ENCODE data around the gene SIM1.

SIM1 gene

DNA sequence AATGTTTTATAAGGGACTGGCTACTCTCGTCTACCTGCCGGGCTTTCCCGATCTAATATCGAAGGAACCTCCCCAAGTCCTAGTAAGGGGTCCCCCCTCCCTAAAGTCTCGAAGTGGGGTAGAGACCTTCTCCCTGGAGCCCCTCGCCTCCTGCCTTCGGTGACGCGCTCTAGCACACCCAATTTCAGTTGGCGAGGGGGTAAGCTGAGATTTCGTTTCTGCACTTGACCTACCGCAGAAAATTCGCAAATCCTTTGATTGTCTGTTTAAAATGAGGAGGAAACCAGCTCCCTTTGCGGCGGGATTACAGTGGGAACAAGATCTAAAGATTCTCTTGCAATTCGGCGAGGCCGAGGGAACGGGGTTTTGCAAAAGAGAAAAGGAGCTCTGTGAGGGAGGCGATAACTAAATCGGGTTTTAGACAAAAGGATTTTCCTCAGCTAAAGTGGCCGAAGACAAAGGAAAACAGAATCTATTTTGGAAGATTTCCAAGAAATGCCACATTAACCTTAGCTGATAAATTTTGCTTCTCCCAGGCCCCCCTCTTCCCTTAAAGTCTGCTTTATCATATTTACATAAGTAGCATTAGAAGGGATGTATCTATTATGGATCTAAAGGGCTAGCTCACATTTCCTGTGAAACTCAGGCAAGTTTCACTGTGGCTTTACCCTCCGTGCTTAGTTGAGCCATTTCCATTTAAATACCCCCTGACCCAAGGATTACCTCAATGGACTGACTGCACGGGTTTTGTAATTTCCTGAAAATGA is 8.4 kb downstream of the SIM1 start:
- no peak for DNase-seq

- no peak for DNase-seq
Measured at GRCh38 chr6:100455230-100456124, 9.2 kb downstream of the SIM1 start.

- DNase-seq: no peak
Measured at GRCh38 chr6:100454551-100455229, 10.0 kb downstream of the SIM1 start.

DNA sequence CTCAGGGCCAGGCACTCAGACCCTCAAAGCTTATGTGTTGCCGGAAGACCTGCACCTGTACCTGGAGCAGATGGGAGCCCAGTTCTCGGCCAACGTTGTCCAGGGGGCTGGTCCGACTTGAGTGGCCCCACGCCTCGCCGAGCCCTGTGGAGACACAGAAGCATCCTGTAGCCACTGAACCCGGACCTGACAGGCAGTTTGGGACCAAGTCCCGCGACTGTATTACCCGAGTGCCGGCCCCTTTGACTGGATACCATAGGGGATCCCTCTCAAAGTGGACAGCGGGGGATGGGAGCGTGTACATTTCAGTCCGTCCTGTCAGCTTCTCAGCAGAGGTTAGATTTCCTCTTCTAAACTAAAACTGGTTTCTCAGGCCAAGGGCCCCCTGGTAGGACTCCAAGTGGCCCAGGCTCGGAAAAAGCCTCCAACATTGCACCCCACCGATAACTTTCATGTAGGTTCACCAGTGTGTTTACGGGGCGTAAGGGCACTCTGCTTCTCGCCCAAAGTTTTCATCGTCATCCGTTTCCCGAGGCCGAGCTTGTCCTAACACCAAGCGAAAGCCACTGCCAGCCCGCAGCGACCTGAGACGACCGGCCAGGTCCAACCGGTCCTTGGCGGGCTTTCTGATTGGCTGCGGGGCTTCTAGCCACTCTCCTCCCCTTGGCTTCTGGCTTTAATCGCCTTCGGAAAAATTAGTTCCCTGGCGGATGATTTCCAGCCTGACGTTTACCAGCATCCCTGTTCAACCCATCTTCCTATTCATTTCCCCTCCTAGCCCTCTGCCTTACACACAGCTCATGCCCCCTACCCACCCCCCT is 10.8 kb downstream of the SIM1 start:
- no peak for DNase-seq

DNA sequence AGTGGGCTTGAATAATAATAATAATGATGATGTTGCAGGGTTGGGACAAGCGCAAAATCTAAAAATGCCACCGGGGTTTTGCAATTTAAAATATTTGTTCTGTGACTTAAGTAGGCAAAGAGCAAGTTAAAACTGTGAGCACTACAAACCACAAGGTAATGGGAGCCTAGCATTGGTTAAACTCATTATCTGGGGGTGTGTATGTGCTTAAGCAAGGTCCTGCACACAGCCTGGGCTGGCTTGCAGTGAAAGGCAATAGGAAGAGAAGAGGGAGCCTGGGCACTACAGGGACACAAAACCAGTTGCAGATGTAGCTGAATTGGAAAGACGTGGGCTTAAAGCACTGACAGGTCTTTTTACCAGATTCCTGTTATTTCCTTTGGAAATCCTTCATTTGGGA is 11.7 kb downstream of the SIM1 start:
- no peak for DNase-seq

DNA sequence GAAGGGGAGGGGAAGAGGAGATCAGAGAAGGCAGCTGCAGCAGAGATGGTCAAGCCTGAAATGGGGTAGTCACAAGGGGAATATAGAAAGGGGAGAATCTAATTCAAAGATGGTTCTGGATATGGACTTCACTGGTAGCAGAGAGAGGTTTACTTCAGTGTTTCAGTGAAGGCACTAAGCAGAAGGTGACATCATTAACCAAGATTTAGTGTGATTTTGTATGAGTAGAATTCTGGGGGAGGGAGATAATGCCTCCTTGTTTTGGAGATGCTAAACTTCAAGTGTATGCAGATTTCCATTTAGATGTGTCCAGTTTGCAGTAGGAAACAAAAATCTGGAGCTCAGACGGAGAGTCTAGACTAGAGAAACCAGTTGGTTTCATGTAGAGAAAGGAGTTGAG is 13.1 kb downstream of the SIM1 start:
- DNase-seq: no peak

DNA sequence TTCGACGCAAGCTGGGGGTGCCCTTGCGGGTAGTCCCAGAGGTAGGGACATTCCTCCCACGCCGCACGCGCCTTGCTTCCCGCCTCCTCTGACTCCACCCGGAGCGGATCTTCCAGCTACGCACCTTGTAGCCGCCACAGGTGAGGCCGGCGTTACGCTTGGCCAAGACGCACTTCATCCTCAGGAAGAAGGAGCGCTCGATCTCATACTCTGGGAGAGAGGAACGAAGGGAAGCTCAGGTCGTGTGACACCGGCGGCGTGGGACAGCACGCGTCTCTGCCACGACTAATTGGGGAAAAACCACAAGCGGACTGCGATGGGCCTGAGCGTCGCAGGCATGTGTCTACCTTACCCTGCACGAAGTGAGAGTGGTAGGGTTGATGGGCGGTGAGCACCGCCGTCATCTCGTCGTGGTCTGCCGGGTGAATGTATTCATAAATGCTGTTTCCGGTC is 15.5 kb downstream of the SIM1 start:
- DNase-seq: no peak

DNA sequence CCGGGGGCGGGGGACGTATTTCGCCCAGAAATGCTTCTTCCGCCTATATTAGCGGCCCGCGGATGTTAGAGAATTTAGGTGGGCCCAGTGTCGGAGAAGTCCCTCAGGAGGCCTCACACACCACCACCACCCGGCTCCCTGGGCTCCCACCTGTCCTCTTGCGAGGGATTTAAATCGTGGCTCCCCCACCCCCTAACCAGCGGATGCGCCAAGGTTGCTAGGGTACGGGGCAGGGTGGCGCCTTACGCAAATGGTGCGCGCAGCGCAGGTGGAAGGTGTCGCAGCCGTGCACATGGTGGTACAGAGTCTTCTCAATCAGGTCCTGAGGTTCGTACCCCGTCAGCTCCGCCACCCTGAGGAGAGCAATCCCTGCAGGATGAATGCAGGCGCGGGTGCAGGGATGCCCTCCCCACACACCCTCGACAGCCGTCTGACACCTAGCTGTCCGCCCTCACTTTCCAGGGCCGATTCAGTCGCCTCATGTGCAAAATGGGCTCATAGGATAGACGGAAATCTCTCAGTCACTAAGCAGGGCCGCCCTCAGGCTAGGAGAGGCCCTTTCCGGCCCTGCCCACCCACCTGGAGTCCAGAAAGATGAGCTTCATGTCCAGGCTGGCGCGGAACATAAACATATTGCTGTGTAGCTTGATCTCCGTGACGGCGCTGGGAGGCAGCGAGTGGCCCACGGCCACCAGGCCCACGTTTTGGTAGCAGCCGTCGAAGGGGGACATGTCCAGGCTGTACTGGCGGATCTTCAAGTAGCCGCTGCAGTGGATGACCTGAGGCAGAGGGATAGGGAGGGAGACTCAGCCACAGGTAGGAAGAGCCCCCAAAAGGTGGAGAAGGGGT is 16.6 kb downstream of the SIM1 start:
- DNase-seq: no peak

DNA sequence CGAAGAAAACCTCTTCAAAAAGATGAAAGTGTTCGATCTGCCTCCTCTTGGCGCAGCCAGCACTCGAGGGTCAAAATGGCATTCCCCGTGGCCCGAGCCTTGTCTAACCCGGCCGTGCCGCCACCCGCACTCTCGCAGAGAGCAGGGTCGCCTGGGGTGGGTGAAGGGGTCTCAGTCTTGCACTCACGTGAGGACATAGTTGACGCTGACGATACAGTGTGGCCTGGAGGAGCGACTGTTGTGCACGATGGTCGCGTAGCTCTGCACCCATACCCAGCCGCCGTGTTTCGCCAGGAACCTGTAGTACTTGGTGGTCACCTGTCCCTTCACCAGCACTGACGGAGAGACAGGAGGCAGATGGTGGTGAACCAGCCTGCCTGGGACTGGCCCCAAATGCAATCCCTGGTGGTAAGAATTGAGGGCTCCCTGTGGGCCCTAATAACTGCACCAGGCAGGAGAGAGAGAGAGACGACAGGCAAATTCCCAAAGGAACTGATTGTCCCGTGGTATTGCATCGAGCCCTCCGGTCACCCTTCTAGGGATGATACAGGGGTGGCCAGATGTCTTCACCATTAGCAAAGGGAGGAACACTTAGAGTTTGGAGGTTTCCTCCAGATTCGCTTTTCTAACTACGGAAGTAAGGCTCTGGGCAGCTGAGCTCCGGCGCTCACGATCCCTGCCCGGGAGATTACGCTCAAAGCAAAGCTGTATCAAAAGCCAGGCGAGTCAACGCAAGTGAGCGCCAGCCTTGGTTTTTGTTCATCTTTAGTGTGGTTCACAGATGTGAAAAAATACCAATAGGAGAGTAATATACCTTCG is 17.4 kb downstream of the SIM1 start:
- DNase-seq: no peak

- DNase-seq: no peak
Measured at GRCh38 chr6:100446115-100447080, 18.3 kb downstream of the SIM1 start.

DNA sequence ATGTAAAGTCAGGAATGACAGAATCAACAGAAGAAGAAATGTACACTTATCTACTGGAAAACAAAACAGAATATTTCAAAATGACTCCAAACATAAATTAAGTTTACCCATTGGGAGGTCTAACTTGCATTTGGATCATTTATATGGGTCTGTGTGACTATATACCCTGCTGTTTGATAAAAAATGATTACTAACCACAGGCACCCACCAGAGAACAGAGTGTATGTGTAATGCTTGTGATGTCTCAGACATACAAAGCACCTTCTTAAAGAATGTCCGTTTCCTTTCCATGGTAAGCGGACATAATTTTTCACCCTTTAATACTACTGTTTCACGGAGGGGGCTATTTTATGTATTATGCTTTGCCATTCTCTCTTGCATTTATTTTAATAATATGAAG is 19.2 kb downstream of the SIM1 start:
- DNase-seq: no peak

- no peak for DNase-seq
Measured at GRCh38 chr6:100440935-100441334, 23.8 kb downstream of the SIM1 start.

GRCh38 chr6:100435299-100435698 is 29.4 kb downstream of the SIM1 start:
- no peak for DNase-seq

DNA sequence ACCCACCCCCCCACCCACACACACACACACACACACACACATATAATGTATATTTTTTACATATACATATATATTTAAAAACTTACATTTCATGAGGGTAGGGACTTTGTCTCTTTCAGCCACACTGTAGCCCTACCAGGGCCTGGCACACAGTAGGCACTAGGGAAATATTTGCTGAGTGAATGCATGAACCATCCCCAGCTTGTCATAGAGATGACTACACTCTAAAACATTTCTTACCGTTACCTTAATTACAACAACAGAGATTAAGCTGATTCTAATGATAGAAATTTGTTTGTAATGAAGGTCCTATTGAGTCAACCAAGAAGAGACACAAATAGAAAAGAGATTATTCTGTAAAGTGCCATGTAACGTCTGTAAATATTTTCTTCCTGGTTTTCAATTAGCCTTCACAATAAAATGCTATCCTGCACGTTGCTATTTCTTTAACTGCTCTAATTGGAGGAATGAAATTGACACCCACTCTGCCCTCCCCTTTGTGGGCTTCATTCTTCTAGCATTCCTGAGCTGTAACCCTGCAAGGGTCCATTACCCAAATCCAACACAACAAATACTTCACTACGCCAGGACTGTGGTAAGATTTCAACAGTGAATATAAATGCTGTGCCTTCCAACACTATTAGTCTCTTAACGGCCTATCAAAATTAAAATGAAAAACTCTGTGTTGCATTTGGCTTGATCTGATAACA is 30.8 kb downstream of the SIM1 start:
- no peak for DNase-seq

- DNase-seq: no peak
Measured at GRCh38 chr6:100432136-100432535, 32.6 kb downstream of the SIM1 start.

DNA sequence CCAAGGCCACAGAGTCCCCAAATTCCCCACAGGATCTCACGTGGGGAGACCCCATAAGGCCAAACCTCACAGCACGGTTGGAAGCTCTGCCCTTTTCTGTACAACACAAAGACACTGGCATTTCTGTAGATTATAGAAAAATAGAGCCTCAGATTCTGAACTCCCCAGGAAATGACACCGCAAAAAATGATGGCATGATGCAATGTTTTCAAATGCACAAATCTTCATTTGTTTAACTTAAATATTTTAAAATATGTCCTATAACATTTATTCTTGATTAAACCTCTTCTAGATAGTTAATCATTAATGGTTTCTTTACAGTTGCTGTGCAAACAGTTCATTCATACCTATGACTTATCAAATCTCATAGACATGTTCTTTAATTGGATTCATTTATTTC is 33.8 kb downstream of the SIM1 start:
- no peak for DNase-seq

GRCh38 chr6:100427452-100427851 is 37.3 kb downstream of the SIM1 start:
- no peak for DNase-seq

GRCh38 chr6:100426744-100427338 is 37.9 kb downstream of the SIM1 start:
- DNase-seq: no peak

Data from amniotic stem cell (primary cell).